ENCODE data around the gene RASA3. TPM values are rescaled to one million over a fixed set of nuclear protein-coding genes. Genes with fewer than 3 reads are reported as not detected.

The RASA3 gene
- total RNA-seq, 1 donor from 2014 or later: 29.9 TPM

- peaks cover 53% of the 10 kb centered on the region for H3K4me1 Mint-ChIP-seq (ENCODE audit: low read depth)
Observed at GRCh38 chr13:114097893-114098688, 34.3 kb downstream of the RASA3 start.

GRCh38 chr13:114097212-114097892 lies 35.1 kb downstream of the RASA3 start:
- Mint-ChIP-seq H3K27me3 (ENCODE audit: low read depth) (no peaks in the 10 kb centered on the region), H3K4me1 (ENCODE audit: low read depth) (peaks cover 53% of the 10 kb centered on the region), H3K27ac (ENCODE audit: unreplicated experiment) (peak overlapping the region; percentile 65), H3K4me3 (ENCODE audit: unreplicated experiment) (peak overlapping the region; percentile 46), H3K9me3 (ENCODE audit: low read depth) (peaks cover 7% of the 10 kb centered on the region), H3K36me3 (ENCODE audit: low read depth) (peaks cover 8% of the 10 kb centered on the region)
- TF ChIP-seq CTCF (IDR thresholded peaks at IDR 0.05): no peak
- DNase-seq (ENCODE audit: low spot score): no peak

More at GRCh38 chr13:114097893-114098688, 34.3 kb downstream of the RASA3 start:
- peak; percentile 76 for DNase-seq (ENCODE audit: low spot score)
- peak overlapping the region; percentile 84 for H3K27ac Mint-ChIP-seq (ENCODE audit: unreplicated experiment)
- TF ChIP-seq CTCF (IDR thresholded peaks at IDR 0.05): no peak
- peak overlapping the region; percentile 24 for H3K4me3 Mint-ChIP-seq (ENCODE audit: unreplicated experiment)
- H3K36me3 Mint-ChIP-seq (ENCODE audit: low read depth): peaks cover 8% of the 10 kb centered on the region
- H3K27me3 Mint-ChIP-seq (ENCODE audit: low read depth): no peaks in the 10 kb centered on the region
- peaks cover 7% of the 10 kb centered on the region for H3K9me3 Mint-ChIP-seq (ENCODE audit: low read depth)

- H3K27ac Mint-ChIP-seq (ENCODE audit: unreplicated experiment): peak overlapping the region; percentile 24
- peaks cover 49% of the 10 kb centered on the region for H3K4me1 Mint-ChIP-seq (ENCODE audit: low read depth)
- H3K9me3 Mint-ChIP-seq (ENCODE audit: low read depth): peaks cover 12% of the 10 kb centered on the region
- no peaks in the 10 kb centered on the region for H3K27me3 Mint-ChIP-seq (ENCODE audit: low read depth)
- TF ChIP-seq CTCF (IDR thresholded peaks at IDR 0.05): no peak
- H3K4me3 Mint-ChIP-seq (ENCODE audit: unreplicated experiment): no peak overlapping the region
- peaks cover 12% of the 10 kb centered on the region for H3K36me3 Mint-ChIP-seq (ENCODE audit: low read depth)
- DNase-seq (ENCODE audit: low spot score): no peak
Observed at GRCh38 chr13:114096811-114097211, 35.6 kb downstream of the RASA3 start.

- H3K36me3 Mint-ChIP-seq (ENCODE audit: low read depth): peaks cover 15% of the 10 kb centered on the region
- DNase-seq (ENCODE audit: low spot score): peak; percentile 67
- H3K9me3 Mint-ChIP-seq (ENCODE audit: low read depth): peaks cover 18% of the 10 kb centered on the region
- no peak for TF ChIP-seq CTCF (IDR thresholded peaks at IDR 0.05)
- H3K27ac Mint-ChIP-seq (ENCODE audit: unreplicated experiment): no peak overlapping the region
- H3K27me3 Mint-ChIP-seq (ENCODE audit: low read depth): no peaks in the 10 kb centered on the region
- no peak overlapping the region for H3K4me3 Mint-ChIP-seq (ENCODE audit: unreplicated experiment)
- H3K4me1 Mint-ChIP-seq (ENCODE audit: low read depth): peaks cover 42% of the 10 kb centered on the region
Observed at GRCh38 chr13:114096031-114096485, 36.4 kb downstream of the RASA3 start.

- Mint-ChIP-seq H3K4me3 (ENCODE audit: unreplicated experiment) (no peak overlapping the region), H3K27ac (ENCODE audit: unreplicated experiment) (no peak overlapping the region), H3K36me3 (ENCODE audit: low read depth) (peaks cover 15% of the 10 kb centered on the region), H3K4me1 (ENCODE audit: low read depth) (peaks cover 36% of the 10 kb centered on the region), H3K27me3 (ENCODE audit: low read depth) (no peaks in the 10 kb centered on the region), H3K9me3 (ENCODE audit: low read depth) (peaks cover 18% of the 10 kb centered on the region)
- TF ChIP-seq CTCF (IDR thresholded peaks at IDR 0.05): no peak
- peak; percentile 44 for DNase-seq (ENCODE audit: low spot score)
Observed at GRCh38 chr13:114095486-114095885, 36.9 kb downstream of the RASA3 start.

Data from chondrocyte (in vitro differentiated cells).